Spleen (tissue), 11 donors: ENCODE measurements around the gene XPNPEP2. TPM values are rescaled to one million over a fixed set of nuclear protein-coding genes. Genes with fewer than 3 reads are reported as not detected.
A peak's percentile ranks its signal among the peaks of the same experiment; 100 is the strongest.

ENCODE experiments used
- DNase-seq: peaks from one replicate; pipeline ENCODE4 v3.0.0-alpha.2; 2020
- H3K27ac ChIP-seq, 8 donors: fragments of 200-600 bp; sonication (generic) in 7 of 8; 1 replicate in 4 of 8; 2 replicates in 4 of 8; pipeline versions ENCODE4 v1.5.0 to v1.8.0; 2016 to 2021; ENCODE audit warnings: inconsistent platforms in 4 of 8, mild to moderate bottlenecking in 4 of 8, moderate library complexity in 1 of 8
- H3K27me3 ChIP-seq, 7 donors: fragments of 200-600 bp; sonication (generic) in 6 of 7; replicated peaks in 1 of 7; 1 replicate in 4 of 7; 2 replicates in 3 of 7; pipeline versions ENCODE4 v1.5.0 to v1.8.0; 2016 to 2021; ENCODE audit warnings: inconsistent platforms in 3 of 7, mild to moderate bottlenecking in 1 of 7
- H3K36me3 ChIP-seq, 6 donors: fragments of 200-600 bp; sonication (generic) in 5 of 6; 1 replicate in 4 of 6; 2 replicates in 2 of 6; pipeline versions ENCODE4 v1.5.0 to v1.8.0; 2016 to 2021; ENCODE audit warnings: inconsistent platforms in 2 of 6
- H3K4me1 ChIP-seq, 6 donors: fragments of 200-600 bp; sonication (generic) in 5 of 6; 1 replicate in 3 of 6; 2 replicates in 3 of 6; pipeline versions ENCODE4 v1.5.0 to v1.8.0; 2016 to 2021; ENCODE audit warnings: inconsistent platforms in 3 of 6
- H3K4me3 ChIP-seq, 8 donors: fragments of 200-600 bp; sonication (generic) in 7 of 8; 1 replicate in 4 of 8; 2 replicates in 4 of 8; pipeline versions ENCODE4 v1.5.0 to v1.8.0; 2016 to 2021; ENCODE audit warnings: inconsistent platforms in 4 of 8, mild to moderate bottlenecking in 4 of 8, moderate library complexity in 2 of 8
- H3K9me3 ChIP-seq, 8 donors: fragments of 200-600 bp; sonication (generic) in 7 of 8; 1 replicate in 4 of 8; 2 replicates in 4 of 8; pipeline versions ENCODE4 v1.5.0 to v1.8.0; 2016 to 2021; ENCODE audit warnings: inconsistent platforms in 4 of 8
- POLR2A ChIP-seq, 3 donors: fragments of 450-650 bp; IDR thresholded peaks; one replicate each; pipeline ENCODE4 v1.5.1; 2017; ENCODE audit warnings: antibody characterized with exemption in 3 of 3, mild to moderate bottlenecking in 1 of 3
- POLR2AphosphoS5 ChIP-seq, 3 donors: sonication (generic); formaldehyde crosslinking; IDR thresholded peaks; one replicate each; pipeline ENCODE4 v1.5.1; 2017; ENCODE audit warnings: antibody characterized with exemption in 3 of 3
- WGBS, 5 donors: extraction: QIAGEN DNeasy Blood & Tissue Kit in 3 of 5; methylation state at CpG; one replicate each; pipeline versions ENCODE4 v1.1.5 to v1.1.7; 2013 to 2018; 5-methylcytosine and 5-hydroxymethylcytosine counted together
- intact Hi-C: fragments of 100-400 bp; cut with DNase I; formaldehyde crosslinking; loops from one replicate; pipeline ENCODE4 v1.15.0; 2023; ENCODE audit warnings: low total_unique reads
- polyA plus RNA-seq, 3 donors: library from polyadenylated mRNA; stranded (reverse); fragments of 200-250 nt; gene quantifications; one replicate each; pipeline ENCODE4 v1.2.1, GENCODE V29; 2013
- total RNA-seq, 7 donors: library from RNA; depleted of rRNA in 3 of 7; stranded (reverse); fragments of >200 nt in 3 of 7; fragmentation: NEBNext Ultra II Directional in 4 of 7; extraction: Animal tissue kit (Norgen Biotek cat#: 25700) in 4 of 7; gene quantifications; one replicate each; pipeline versions ENCODE4 v1.1.0 to v1.2.1, GENCODE V29; 2016 to 2021
- TF ChIP-seq, protein P1 (sequence below), 11 experiments: fragments of 200-600 bp in 7 of 11; fragments of 450-650 bp in 4 of 11; sonication (generic) in 4 of 11; IDR thresholded peaks in 8 of 11; conservative IDR thresholded peaks in 3 of 11; 1 replicate in 7 of 11; 2 replicates in 4 of 11; pipeline versions ENCODE4 v1.4.0 to v1.8.0; 2016 to 2021; ENCODE audit warnings: antibody characterized with exemption in 11 of 11, inconsistent platforms in 4 of 11, mild to moderate bottlenecking in 1 of 11
- donor health status: healthy with polysubstance abuse.
- donor health status: DM: no; HTN: no; CAD: no; lungs with moderate emphysema.
- donor health status: DM: no; HTN: no; CAD: no.
- donor health status: Bipolar disorder and iron deficiency.
- donor health status: healthy.
- donor health status: DM: no; HTN: no; CAD: no.
- donor health status: DM: yes; HTN: yes; CAD: no.

The XPNPEP2 gene
- total and polyA plus RNA-seq, 10 donors, result 0.09 to 0.74 (median 0.21) TPM

DNA sequence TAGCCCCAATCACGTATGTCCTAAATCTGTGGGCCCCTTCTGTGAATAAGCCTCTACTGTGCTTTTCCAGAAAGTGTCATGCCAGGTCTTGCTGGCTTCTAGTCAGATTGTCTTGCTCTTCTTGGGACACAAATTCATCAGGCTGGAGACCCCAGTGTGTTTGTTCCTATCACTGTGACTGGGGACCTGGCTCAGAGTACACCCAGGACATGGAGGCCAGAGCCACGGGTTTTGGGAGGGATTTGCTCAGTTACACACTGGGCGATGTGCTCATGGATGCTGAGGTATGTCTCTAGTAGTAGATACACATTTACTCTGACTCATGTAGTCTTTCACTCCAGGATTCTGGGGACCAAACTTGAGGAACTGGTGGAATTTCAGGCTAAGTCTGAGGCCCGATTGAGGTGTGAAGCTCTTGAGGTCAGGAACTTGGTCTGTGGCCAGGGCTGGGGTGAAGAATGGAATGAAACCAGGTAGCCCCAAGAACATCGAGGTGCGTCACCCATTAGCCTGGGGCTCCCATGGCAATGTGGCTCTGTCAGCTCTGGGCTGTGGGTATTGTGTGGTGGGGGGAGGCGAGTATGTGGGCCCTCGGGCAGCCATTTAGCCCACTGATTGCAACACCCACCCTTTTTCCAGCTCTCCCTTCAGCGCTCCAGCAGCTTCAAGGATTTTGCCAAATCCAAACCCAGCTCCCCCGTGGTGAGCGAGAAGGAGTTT lies 48.7 kb downstream of the XPNPEP2 start:
- H3K27ac ChIP-seq, result peak overlapping the region in 3 of 8 donors; percentile 83 to 96 (median 94)
- TF ChIP-seq, protein P1, sequence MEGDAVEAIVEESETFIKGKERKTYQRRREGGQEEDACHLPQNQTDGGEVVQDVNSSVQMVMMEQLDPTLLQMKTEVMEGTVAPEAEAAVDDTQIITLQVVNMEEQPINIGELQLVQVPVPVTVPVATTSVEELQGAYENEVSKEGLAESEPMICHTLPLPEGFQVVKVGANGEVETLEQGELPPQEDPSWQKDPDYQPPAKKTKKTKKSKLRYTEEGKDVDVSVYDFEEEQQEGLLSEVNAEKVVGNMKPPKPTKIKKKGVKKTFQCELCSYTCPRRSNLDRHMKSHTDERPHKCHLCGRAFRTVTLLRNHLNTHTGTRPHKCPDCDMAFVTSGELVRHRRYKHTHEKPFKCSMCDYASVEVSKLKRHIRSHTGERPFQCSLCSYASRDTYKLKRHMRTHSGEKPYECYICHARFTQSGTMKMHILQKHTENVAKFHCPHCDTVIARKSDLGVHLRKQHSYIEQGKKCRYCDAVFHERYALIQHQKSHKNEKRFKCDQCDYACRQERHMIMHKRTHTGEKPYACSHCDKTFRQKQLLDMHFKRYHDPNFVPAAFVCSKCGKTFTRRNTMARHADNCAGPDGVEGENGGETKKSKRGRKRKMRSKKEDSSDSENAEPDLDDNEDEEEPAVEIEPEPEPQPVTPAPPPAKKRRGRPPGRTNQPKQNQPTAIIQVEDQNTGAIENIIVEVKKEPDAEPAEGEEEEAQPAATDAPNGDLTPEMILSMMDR (IDR thresholded peaks at IDR 0.05 in 8 of 11, conservative IDR thresholded peaks at IDR 0.05 in 3 of 11), result no peak
- TF ChIP-seq POLR2AphosphoS5 (IDR thresholded peaks at IDR 0.05) (no peak), POLR2A (IDR thresholded peaks at IDR 0.05) (no peak)
- H3K36me3 ChIP-seq, result peaks cover 0 to 85% (median 38%) of the 10 kb centered on the region in 6 donors
- DNase-seq, result no peak
- no peak overlapping the region for H3K4me3 ChIP-seq
- intact Hi-C loops, result no loop called here
- H3K9me3 ChIP-seq, result no peaks in the 10 kb centered on the region
- 77 to 86% (median 83%) methylated on average over 9 to 11 of the region's 11 CpGs for WGBS, 5 donors
- no peaks in the 10 kb centered on the region for H3K27me3 ChIP-seq
- peaks cover 0 to 68% (median 49%) of the 10 kb centered on the region in 6 donors for H3K4me1 ChIP-seq

DNA sequence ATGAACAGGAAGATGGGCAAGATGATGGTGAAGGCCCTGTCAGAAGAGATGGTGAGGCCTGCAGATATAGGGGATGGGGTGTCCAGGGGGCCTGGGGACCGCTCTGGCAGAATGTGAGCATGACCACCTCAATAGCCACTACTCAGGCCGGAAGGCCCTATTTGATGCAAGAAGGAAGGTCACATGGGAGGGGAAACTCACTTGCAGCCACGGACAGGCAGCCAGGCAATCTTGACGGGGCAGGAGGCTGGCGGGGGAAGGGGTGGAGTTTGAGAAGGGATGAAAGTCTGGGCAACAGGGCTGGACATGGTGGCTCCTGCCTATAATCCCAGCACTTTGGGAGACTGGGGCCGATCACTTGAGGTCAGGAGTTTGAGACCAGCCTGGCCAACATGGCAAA lies 49.7 kb downstream of the XPNPEP2 start:
- no peak for TF ChIP-seq POLR2A (IDR thresholded peaks at IDR 0.05)
- no peak for TF ChIP-seq POLR2AphosphoS5 (IDR thresholded peaks at IDR 0.05)
- TF ChIP-seq, protein P1 (IDR thresholded peaks at IDR 0.05 in 8 of 11, conservative IDR thresholded peaks at IDR 0.05 in 3 of 11), result no peak
- Histone ChIP-seq H3K4me3 (no peak overlapping the region), H3K27ac (peak overlapping the region in 1 of 8 donors; percentile 19), H3K4me1 (peaks cover 0 to 58% (median 40%) of the 10 kb centered on the region in 6 donors), H3K36me3 (peaks cover 0 to 85% (median 48%) of the 10 kb centered on the region in 6 donors), H3K9me3 (no peaks in the 10 kb centered on the region), H3K27me3 (no peaks in the 10 kb centered on the region)
- intact Hi-C loops, result no loop called here
- WGBS, 5 donors, result 58 to 80% (median 76%) methylated on average over 5 to 6 of the region's 6 CpGs
- DNase-seq, result peak; percentile 62

DNA sequence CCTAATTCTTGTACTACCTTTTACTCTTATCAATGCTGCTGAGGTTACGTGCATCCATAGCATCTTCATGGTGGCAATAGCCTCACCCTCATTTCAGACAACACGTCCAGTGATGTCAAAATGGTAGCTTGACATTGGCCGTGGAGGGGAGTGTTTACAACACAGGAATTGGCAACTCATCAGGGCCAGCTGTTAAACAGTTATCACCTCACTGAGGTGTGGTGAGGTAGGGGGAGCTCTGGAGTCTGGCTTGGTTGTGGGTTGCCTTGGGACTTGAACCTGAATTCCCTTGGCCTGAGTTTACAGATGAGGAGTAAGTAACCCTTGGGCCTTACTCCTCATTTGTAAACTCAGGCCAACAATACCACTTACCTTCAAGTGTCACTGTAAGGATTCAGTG lies 51.4 kb downstream of the XPNPEP2 start:
- Histone ChIP-seq H3K9me3 (no peaks in the 10 kb centered on the region), H3K36me3 (peaks cover 0 to 92% (median 60%) of the 10 kb centered on the region in 6 donors), H3K4me1 (peaks cover 0 to 41% (median 27%) of the 10 kb centered on the region in 6 donors), H3K4me3 (no peak overlapping the region), H3K27ac (peak overlapping the region in 1 of 8 donors; percentile 10), H3K27me3 (no peaks in the 10 kb centered on the region)
- 69 to 84% (median 79%) methylated on average over 3 of the region's 3 CpGs for WGBS, 5 donors
- peak; percentile 16 for DNase-seq
- TF ChIP-seq, protein P1 (IDR thresholded peaks at IDR 0.05 in 8 of 11, conservative IDR thresholded peaks at IDR 0.05 in 3 of 11), result no peak
- no peak for TF ChIP-seq POLR2A (IDR thresholded peaks at IDR 0.05)
- no peak for TF ChIP-seq POLR2AphosphoS5 (IDR thresholded peaks at IDR 0.05)
- intact Hi-C loops, result no loop called here

DNA sequence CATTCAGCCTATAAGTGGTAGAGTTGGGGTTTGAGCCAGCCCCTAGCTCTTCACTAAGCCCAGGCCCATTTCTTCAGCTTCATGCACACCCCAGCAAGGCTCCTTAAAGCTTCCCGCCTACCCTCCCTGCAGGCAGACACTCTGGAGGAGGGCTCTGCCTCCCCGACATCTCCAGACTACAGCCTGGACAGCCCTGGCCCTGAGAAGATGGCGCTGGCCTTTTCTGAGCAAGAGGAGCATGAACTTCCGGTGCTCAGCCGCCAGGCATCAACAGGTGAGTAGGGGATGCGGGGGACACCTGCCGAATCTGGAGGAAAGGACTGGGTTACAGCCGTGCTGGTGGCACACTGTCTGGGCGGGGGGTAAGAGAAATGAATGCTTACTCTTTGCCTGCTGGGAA lies 52.0 kb downstream of the XPNPEP2 start:
- peak; percentile 70 for DNase-seq
- WGBS, 5 donors, result 75 to 93% (median 88%) methylated on average over 4 to 9 of the region's 9 CpGs

More for the DNA sequence above, 52.0 kb downstream of the XPNPEP2 start:
- Histone ChIP-seq H3K4me3 (no peak overlapping the region), H3K27ac (peak overlapping the region in 1 of 8 donors; percentile 10), H3K4me1 (peaks cover 0 to 35% (median 20%) of the 10 kb centered on the region in 6 donors), H3K27me3 (no peaks in the 10 kb centered on the region), H3K36me3 (peaks cover 0 to 92% (median 62%) of the 10 kb centered on the region in 6 donors), H3K9me3 (no peaks in the 10 kb centered on the region)
- TF ChIP-seq POLR2AphosphoS5 (IDR thresholded peaks at IDR 0.05) (peak in 2 of 3 donors; percentile 20 to 55), POLR2A (IDR thresholded peaks at IDR 0.05) (no peak)
- TF ChIP-seq, protein P1 (IDR thresholded peaks at IDR 0.05 in 8 of 11, conservative IDR thresholded peaks at IDR 0.05 in 3 of 11), result no peak
- intact Hi-C loops, result no loop called here
